HG03439 (cell line): ENCODE measurements around the gene IFNL3.
"Not testable (repeated sequence)": the region's sequence is repeated elsewhere in the genome, so short reads cannot be mapped to it uniquely, and the experiment has no call there.

Source experiments
- ATAC-seq: cut with Tn5 transposase; IDR thresholded peaks from one replicate; pipeline ENCODE4 v1.9.1; 2021; ENCODE audit warnings: mild to moderate bottlenecking, moderate library complexity; ENCODE audit not compliant: unreplicated experiment

IFNL3 gene

DNA sequence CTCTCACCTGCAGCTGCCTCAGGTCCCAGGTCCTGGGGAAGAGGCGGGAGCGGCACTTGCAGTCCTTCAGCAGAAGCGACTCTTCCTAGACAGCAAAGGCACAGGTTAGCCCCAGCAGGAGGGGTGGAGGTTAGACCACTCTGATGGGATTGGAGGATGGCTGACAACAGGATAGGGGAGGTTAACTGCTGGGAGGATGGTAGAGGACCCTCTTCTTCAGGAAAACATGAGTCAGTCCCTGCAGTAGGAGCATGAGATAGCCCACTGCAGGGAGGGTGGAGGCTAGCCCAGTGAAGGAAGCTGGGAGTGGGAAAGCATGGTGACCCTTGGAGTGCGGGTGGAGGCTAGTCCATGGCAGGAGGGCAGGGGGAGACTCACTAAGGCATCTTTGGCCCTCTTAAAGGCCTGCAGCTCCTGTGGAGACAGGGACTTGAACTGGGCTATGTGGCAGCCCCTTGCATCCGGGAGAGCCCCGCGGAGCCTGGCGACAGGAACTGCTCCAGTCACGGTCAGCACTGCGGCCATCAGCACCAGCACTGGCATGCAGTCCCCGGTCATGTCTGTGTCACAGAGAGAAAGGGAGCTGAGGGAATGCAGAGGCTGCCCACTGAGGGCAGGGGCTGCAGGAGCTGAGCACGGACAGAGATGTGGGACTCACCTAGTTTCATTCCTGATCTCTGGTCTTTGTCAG is at the start of gene IFNL3:
Gene IFNL3, minus strand, starts transcription at position 597 of the 691 bp plus-strand sequence. Its CDS starts 39 bp downstream, at position 558.
- not testable (repeated sequence) for ATAC-seq

DNA sequence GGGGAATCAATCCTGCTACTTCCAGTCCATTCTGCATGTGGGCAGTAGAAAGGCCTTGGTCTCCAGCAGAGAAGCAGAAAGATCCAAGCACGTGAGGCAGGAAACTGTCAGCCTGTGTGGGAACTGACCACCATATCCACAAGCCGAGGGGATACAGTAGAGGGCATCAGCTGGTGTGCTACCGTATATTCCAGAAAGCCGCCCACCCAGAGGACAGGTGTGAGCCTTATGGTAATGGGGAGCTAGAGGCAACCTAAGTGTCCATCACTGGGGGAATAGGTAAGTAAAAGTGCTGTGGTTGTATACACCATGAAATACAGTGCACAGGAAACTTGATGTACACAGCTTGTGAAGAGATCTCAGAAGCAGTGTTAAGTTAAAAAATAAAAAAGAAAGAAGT is 48.6 kb upstream of the IFNL3 start:
- no peak for ATAC-seq

DNA sequence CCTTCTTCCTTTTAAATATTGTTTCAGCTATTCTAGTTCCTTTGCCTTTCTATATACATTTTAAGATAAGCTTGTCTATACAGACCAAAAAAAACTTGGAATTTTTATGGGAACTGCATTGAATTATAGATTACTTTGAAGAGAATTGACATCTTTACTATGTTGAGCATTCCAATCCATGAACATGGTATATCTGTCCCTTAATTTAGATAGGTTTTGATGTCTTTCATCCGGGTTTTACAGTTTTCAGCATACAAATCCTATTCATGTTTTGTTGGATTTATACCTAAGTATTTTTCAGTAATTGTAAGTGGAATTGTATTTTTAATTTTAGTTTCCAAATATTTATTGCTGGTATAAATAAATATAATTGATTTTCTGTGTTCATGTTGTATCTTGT is 39.2 kb upstream of the IFNL3 start:
- no peak for ATAC-seq

GRCh38 chr19:39282021-39282420 is 37.2 kb upstream of the IFNL3 start:
- no peak for ATAC-seq

- no peak for ATAC-seq
Observed at GRCh38 chr19:39277598-39277997, 32.8 kb upstream of the IFNL3 start.

DNA sequence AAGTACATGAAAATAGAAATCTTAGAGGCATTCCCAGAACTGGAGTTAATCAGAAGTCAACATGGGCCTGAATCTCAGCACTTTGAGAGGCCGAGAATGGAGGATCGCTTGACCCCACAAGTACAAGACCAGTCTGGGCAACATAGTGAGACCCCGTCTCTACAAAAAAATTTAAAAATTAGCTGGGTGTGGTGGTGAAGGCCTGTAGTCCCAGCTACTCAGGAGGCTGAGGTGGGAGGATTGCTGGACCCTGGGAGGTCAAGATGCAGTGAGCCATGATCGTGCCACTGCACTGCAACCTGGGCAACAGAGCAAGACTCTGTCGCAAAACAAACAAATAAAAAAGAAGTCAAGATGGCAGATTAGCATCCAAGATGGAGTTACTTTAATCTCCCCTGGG is 31.9 kb upstream of the IFNL3 start:
- ATAC-seq: no peak

GRCh38 chr19:39275578-39275977 is 30.8 kb upstream of the IFNL3 start:
- no peak for ATAC-seq

DNA sequence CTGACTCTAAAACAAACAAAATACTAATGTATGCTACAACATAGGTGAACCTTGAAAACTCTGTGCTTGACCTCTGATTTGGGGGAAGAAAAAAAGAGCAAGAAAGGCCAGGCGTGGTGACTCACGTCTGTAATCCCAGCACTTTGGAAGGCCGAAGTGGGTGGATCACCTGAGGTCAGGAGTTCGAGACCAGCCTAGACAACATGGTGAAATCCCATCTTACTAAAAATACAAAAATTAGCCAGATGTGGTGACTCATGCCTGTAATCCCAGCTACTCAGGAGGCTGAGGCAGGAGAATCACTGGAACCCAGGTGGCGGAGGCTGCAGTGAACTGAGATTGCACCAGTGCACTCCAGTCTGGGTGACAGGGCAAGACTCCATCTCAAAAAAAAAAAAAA is 29.1 kb upstream of the IFNL3 start:
- not testable (repeated sequence) for ATAC-seq

- ATAC-seq: no peak
Observed at GRCh38 chr19:39270036-39270871, 25.4 kb upstream of the IFNL3 start.

- not testable (repeated sequence) for ATAC-seq
Observed at GRCh38 chr19:39269369-39269768, 24.6 kb upstream of the IFNL3 start.

- ATAC-seq: not testable (repeated sequence)
Observed at GRCh38 chr19:39268531-39269223, 23.9 kb upstream of the IFNL3 start.

- ATAC-seq: not testable (repeated sequence)
Observed at GRCh38 chr19:39268085-39268484, 23.3 kb upstream of the IFNL3 start, which contains the start of gene IFNL2. IFNL2 (plus strand) TSS chr19:39268396; CDS start chr19:39268569, 173 bp downstream.

GRCh38 chr19:39265321-39265916 is 20.6 kb upstream of the IFNL3 start:
- no peak for ATAC-seq

DNA sequence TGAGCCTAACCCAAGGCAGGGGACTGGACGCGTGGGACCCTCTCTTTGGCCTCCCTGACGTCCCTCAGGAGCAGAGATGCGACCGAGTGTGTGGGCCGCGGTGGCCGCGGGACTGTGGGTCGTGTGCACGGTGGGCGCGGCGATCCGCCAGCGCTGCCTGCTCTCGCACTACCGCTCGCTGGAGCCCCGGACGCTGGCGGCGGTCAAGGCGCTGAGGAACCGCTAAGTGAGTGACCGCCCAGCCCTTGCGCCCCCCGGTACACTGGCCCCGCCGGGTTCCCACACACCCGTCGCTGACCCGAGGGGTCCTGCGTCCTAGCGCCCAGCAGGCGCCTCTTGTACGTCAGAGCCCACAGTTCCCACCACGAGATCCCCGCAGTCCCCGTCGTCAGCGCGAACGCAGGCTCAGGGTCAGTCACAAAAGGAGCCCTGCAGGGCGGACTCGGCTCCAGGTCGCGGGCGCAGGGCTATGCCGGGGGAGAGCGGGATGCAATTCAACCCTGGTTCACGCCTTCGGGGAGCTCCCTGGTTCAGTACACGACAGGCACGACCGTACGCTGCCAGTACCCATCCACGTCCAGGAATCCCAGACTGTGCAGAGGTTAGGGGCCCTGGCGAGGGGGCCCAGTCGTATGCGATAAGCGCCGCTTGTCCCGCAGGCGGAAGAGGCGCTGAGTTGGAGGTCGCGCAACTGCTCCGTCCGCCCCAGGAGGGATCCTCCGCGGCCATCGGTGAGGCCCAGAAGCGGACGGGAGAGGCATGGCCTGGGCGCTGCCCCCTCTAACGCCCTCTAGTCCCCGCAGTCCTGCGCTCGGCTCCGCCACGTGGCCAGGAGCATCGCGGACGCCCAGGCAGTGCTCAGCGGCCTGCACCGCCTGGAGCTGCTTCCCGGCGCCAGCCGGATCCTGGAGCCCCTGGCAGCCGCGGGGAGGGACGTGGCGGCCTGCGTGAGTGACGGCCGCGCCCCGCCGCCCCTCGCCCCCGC is 19.8 kb upstream of the IFNL3 start:
- ATAC-seq: no peak

GRCh38 chr19:39263912-39264305 is 19.1 kb upstream of the IFNL3 start:
- ATAC-seq: no peak

DNA sequence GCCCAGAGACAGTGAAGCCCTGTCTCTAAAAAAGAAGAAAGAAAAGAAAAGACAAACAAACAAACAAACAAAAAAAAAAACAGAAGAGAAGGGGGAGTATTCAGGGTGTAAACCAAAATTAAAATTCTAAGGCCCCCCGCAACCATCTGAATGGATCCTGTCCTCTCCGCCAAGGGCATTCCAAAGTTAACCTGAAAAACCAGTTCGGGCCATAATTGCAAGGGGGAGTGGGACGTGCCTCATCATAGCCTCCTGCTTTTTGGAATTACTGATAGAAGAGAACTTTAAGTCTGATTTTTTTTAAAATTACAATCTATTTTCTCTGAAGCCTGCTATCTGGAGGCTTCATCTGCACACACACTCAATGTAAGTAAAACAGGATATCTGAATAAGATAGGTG is 17.7 kb upstream of the IFNL3 start:
- ATAC-seq: no peak

DNA sequence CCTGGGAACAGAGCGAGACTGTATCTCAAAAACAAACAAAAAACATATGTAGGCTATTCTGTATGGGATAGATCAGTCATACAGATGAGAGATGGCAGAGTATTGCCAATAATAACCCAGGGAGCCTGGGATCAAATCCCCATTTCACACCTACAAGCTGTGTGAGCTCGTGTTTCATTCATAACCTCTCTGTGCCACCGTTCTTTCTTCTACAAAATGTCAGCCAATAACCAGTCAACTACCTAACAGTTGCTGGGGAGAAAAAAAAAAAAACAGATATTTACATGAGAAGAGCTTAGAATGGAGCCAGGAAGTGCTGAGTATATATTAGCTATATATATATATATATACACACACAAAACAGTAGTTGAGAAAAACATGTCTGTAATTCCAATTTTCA is 16.9 kb upstream of the IFNL3 start:
- no peak for ATAC-seq

GRCh38 chr19:39257227-39257626 is 12.4 kb upstream of the IFNL3 start:
- no peak for ATAC-seq

DNA sequence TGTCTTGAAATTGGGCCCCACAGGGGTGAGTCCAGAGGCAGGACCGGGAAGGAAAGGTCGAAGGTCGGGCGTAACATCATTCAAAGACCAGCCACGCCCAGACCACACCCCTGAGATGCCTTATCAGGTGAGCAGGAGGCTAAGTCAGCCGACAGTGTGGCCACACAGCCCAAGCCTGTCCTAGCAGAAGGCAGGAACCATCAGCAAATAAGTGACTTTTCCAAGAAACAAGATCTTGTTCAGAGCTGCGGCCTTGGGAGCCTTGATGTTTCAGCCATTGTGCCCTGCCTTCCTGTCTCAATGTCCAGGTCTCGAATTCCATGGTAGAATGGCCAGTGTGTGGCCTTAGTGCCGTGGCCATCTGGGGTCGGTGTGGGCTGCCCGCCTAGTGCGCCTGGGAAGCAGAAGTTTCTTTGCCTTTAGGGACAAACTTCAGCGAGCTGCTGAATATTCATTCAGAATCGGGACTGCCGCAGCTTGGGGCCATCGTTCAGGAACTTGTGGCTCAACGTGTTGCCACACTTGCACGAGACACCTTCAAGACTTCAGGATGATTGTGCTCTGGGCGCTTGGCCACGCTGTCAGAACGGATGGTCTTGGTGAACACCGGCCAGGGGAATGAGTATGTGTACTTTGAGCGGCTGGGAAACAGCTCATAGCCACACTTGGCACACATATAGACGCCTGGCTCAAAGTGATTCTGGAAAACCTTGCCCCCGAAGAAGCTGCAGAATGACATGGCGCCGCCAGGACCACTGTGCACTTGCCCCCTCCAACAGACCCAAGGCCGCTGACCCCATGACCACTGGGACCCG is 9.9 kb upstream of the IFNL3 start:
- no peak for ATAC-seq
